Natural killer cell (primary cell): ENCODE data around the gene LEAP2. TPM values are rescaled to one million over a fixed set of nuclear protein-coding genes. Genes with fewer than 3 reads are reported as not detected.
A peak's percentile ranks its signal among the peaks of the same experiment; 100 is the strongest.

Experiments used
- ATAC-seq, 3 donors: fragments of 150-1000 bp in 2 of 3; fragments of 200-7000 bp in 1 of 3; cut with Tn5 transposase; 1 replicate in 1 of 3; 2 replicates in 2 of 3; pipeline ENCODE4 v1.10.0; 2021; ENCODE audit warnings: mild to moderate bottlenecking in 2 of 3, moderate library complexity in 2 of 3
- DNase-seq, 2 donors: peaks; one replicate each; pipeline versions ENCODE4 v3.0.0 to v3.0.0-alpha.2; 2013 to 2021; ENCODE audit warnings: mixed read lengths in 1 of 2
- H3K27ac ChIP-seq: one replicate; pipeline ENCODE4 v1.5.1; 2013; ENCODE audit warnings: mild to moderate bottlenecking, low read length
- H3K27me3 ChIP-seq: one replicate; pipeline ENCODE4 v1.6.1; 2013; ENCODE audit warnings: low read length; ENCODE audit not compliant: control insufficient read depth, insufficient read depth
- H3K36me3 ChIP-seq: one replicate; pipeline ENCODE4 v1.6.1; 2013; ENCODE audit warnings: low read length; ENCODE audit not compliant: control insufficient read depth, insufficient read depth
- H3K4me1 ChIP-seq: one replicate; pipeline ENCODE4 v1.6.1; 2013; ENCODE audit warnings: low read length; ENCODE audit not compliant: control insufficient read depth, insufficient read depth
- H3K4me3 ChIP-seq: one replicate; pipeline ENCODE4 v1.5.1; 2013; ENCODE audit warnings: low read length
- H3K9me3 ChIP-seq: one replicate; pipeline ENCODE4 v1.6.1; 2013; ENCODE audit warnings: low read length; ENCODE audit not compliant: control insufficient read depth, insufficient read depth
- H3K27ac Mint-ChIP-seq, 2 donors: one replicate each; pipeline ENCODE4 v1.8.0; 2022; ENCODE audit warnings: mild to moderate bottlenecking in 2 of 2, mixed read lengths in 2 of 2, moderate library complexity in 1 of 2
- H3K27me3 Mint-ChIP-seq, 2 donors: one replicate each; pipeline ENCODE4 v1.8.0; 2022; ENCODE audit warnings: low read depth in 2 of 2, mixed read lengths in 2 of 2
- H3K36me3 Mint-ChIP-seq: one replicate; pipeline ENCODE4 v1.8.0; 2022; ENCODE audit warnings: mixed read lengths
- H3K4me1 Mint-ChIP-seq, 2 donors: one replicate each; pipeline ENCODE4 v1.8.0; 2022; ENCODE audit warnings: mixed read lengths in 2 of 2
- H3K4me3 Mint-ChIP-seq: one replicate; pipeline ENCODE4 v1.8.0; 2022; ENCODE audit warnings: mild to moderate bottlenecking, moderate library complexity, mixed read lengths
- H3K9me3 Mint-ChIP-seq, 2 donors: one replicate each; pipeline ENCODE4 v1.8.0; 2022; ENCODE audit warnings: mixed read lengths in 2 of 2
- CTCF ChIP-seq: fragments of 200-600 bp; IDR thresholded peaks from one replicate; pipeline ENCODE4 v1.8.0; 2022; ENCODE audit warnings: antibody characterized with exemption
- WGBS: methylation state at CpG from one replicate; pipeline ENCODE4 v1.1.7; 2013; ENCODE audit warnings: missing lambda C conversion rate; ENCODE audit not compliant: insufficient coverage; 5-methylcytosine and 5-hydroxymethylcytosine counted together
- intact Hi-C: fragments of 100-400 bp; cut with micrococcal nuclease; formaldehyde crosslinking; loops from one replicate; pipeline ENCODE4 v1.14.2; 2022
- total RNA-seq, 4 donors: library from RNA; stranded (reverse); fragments of 120-200 nt in 1 of 4; gene quantifications; one replicate each; pipeline versions ENCODE4 v1.2.3 to v1.2.4, GENCODE V29; 2013 to 2022

LEAP2 gene
- total RNA-seq, 3 donors from 2014 or later (not counting 1 experiment from before 2014, with no cell fraction given): 0.70 to 1.3 (median 1.2) TPM

GRCh38 chr5:132870801-132871200 lies 2.7 kb upstream of the LEAP2 start:
- peak overlapping the region; percentile 27 to 46 for H3K27ac Mint-ChIP-seq
- Histone ChIP-seq H3K27me3 (no peaks in the 10 kb centered on the region), H3K27ac (no peak overlapping the region), H3K9me3 (no peaks in the 10 kb centered on the region), H3K36me3 (peaks cover 12% of the 10 kb centered on the region), H3K4me3 (no peak overlapping the region), H3K4me1 (peaks cover 9% of the 10 kb centered on the region)
- TF ChIP-seq CTCF: no peak
- no peaks in the 10 kb centered on the region for H3K36me3 Mint-ChIP-seq
- ATAC-seq: no peak
- 93% methylated on average over 2 of the region's 2 CpGs for WGBS
- H3K27me3 Mint-ChIP-seq: no peaks in the 10 kb centered on the region
- no peak for DNase-seq
- intact Hi-C loops: no loop called here
- H3K4me1 Mint-ChIP-seq: peaks cover 19 to 21% of the 10 kb centered on the region in 2 donors
- no peak overlapping the region for H3K4me3 Mint-ChIP-seq
- no peaks in the 10 kb centered on the region for H3K9me3 Mint-ChIP-seq

- Mint-ChIP-seq H3K27me3 (no peaks in the 10 kb centered on the region), H3K9me3 (no peaks in the 10 kb centered on the region), H3K36me3 (no peaks in the 10 kb centered on the region), H3K4me1 (peaks cover 10 to 12% of the 10 kb centered on the region in 2 donors), H3K4me3 (no peak overlapping the region), H3K27ac (peak overlapping the region in 1 of 2 donors; percentile 46)
- peaks cover 16% of the 10 kb centered on the region for H3K36me3 ChIP-seq
- peaks cover 5% of the 10 kb centered on the region for H3K4me1 ChIP-seq
- intact Hi-C loops: no loop called here
- H3K9me3 ChIP-seq: no peaks in the 10 kb centered on the region
- 98% methylated on average over 4 of the region's 5 CpGs for WGBS
- H3K27ac ChIP-seq: no peak overlapping the region
- TF ChIP-seq CTCF: no peak
- no peak overlapping the region for H3K4me3 ChIP-seq
- no peaks in the 10 kb centered on the region for H3K27me3 ChIP-seq
- DNase-seq (no peak), ATAC-seq (no peak)
Observed at GRCh38 chr5:132871459-132872284, 1.8 kb upstream of the LEAP2 start.

- peaks cover 25% of the 10 kb centered on the region for H3K36me3 ChIP-seq
Observed at GRCh38 chr5:132872788-132873118, 715 bp upstream of the LEAP2 start.

More at GRCh38 chr5:132872788-132873118, 715 bp upstream of the LEAP2 start:
- Histone ChIP-seq H3K4me1 (peaks cover under 1% of the 10 kb centered on the region), H3K4me3 (no peak overlapping the region), H3K27me3 (no peaks in the 10 kb centered on the region), H3K27ac (no peak overlapping the region), H3K9me3 (no peaks in the 10 kb centered on the region)
- no peak for TF ChIP-seq CTCF
- peak overlapping the region; percentile 21 to 32 for H3K27ac Mint-ChIP-seq
- ATAC-seq (no peak), DNase-seq (no peak)
- no peaks in the 10 kb centered on the region for H3K36me3 Mint-ChIP-seq
- peaks cover under 1 to 1% of the 10 kb centered on the region in 2 donors for H3K4me1 Mint-ChIP-seq
- no peak overlapping the region for H3K4me3 Mint-ChIP-seq
- no peaks in the 10 kb centered on the region for H3K27me3 Mint-ChIP-seq
- no peaks in the 10 kb centered on the region for H3K9me3 Mint-ChIP-seq
- WGBS: 92% methylated on average over 1 of the region's 1 CpG
- intact Hi-C loops: no loop called here
